Smooth muscle cell (in vitro differentiated cells): ENCODE results near the gene IL10. TPM values are rescaled to one million over a fixed set of nuclear protein-coding genes. Genes with fewer than 3 reads are reported as not detected.

Experiments
- DNase-seq: peaks from one replicate; lab custom pipeline; 2025; ENCODE audit not compliant: unreplicated experiment; lab: John Stamatoyannopoulos, UW
- H2AFZ ChIP-seq: fragments of 200-600 bp; sonication (generic); 2 replicates; pipeline ENCODE4 v1.6.0; 2016; ENCODE audit warnings: antibody characterized with exemption, low read depth, mild to moderate bottlenecking
- H3F3A ChIP-seq: fragments of 200-600 bp; sonication (generic); 2 replicates; pipeline ENCODE4 v1.6.0; 2017; ENCODE audit warnings: antibody characterized with exemption, low read depth
- H3K27ac ChIP-seq: fragments of 200-600 bp; sonication (generic); 2 replicates; pipeline ENCODE4 v1.5.1; 2016; ENCODE audit warnings: low read depth, mild to moderate bottlenecking
- H3K27me3 ChIP-seq: fragments of 200-600 bp; sonication (generic); 2 replicates; pipeline ENCODE4 v1.6.1; 2016; ENCODE audit warnings: low read depth, mild to moderate bottlenecking
- H3K36me3 ChIP-seq: fragments of 200-600 bp; sonication (generic); 2 replicates; pipeline ENCODE4 v1.5.1; 2016; ENCODE audit warnings: low read depth
- H3K4me1 ChIP-seq: fragments of 200-600 bp; sonication (generic); 2 replicates; pipeline ENCODE4 v1.5.1; 2016; ENCODE audit warnings: low read depth
- H3K4me2 ChIP-seq: fragments of 200-600 bp; sonication (generic); 2 replicates; pipeline ENCODE4 v1.6.0; 2016; ENCODE audit warnings: mild to moderate bottlenecking
- H3K4me3 ChIP-seq: fragments of 200-600 bp; sonication (generic); 2 replicates; pipeline ENCODE4 v1.5.1; 2016; ENCODE audit warnings: mild to moderate bottlenecking
- H3K79me2 ChIP-seq: fragments of 200-600 bp; sonication (generic); 2 replicates; pipeline ENCODE4 v1.6.0; 2016; ENCODE audit warnings: low read depth, mild to moderate bottlenecking
- H3K9ac ChIP-seq: fragments of 200-600 bp; sonication (generic); 2 replicates; pipeline ENCODE4 v1.6.0; 2016; ENCODE audit warnings: low read depth
- H3K9me3 ChIP-seq: fragments of 200-600 bp; sonication (generic); replicated peaks from 2 replicates; pipeline ENCODE4 v1.5.1; 2016; ENCODE audit warnings: low read depth
- H4K20me1 ChIP-seq: fragments of 200-600 bp; sonication (generic); 2 replicates; pipeline ENCODE4 v1.6.0; 2016; ENCODE audit warnings: low read depth
- WGBS: methylation state at CpG from one replicate; pipeline ENCODE4 v1.1.7; 2016; ENCODE audit warnings: low lambda C conversion rate; 5-methylcytosine and 5-hydroxymethylcytosine counted together
- polyA plus RNA-seq: library from polyadenylated mRNA; unstranded; fragments of >200 nt; fragmentation: Nextera tagmentation; extraction: Ambion mirVana; gene quantifications from 2 replicates; pipeline ENCODE4 v1.2.1, GENCODE V29; 2016
- total RNA-seq: library from RNA; depleted of rRNA; stranded (reverse); fragments of >200 nt; gene quantifications from 2 replicates; pipeline ENCODE4 v1.2.3, GENCODE V29; 2014
- TF ChIP-seq, protein P1 (sequence below): fragments of 200-600 bp; sonication (generic); IDR thresholded peaks from 2 replicates; pipeline ENCODE4 v1.5.1; 2017; ENCODE audit warnings: borderline replicate concordance, mild to moderate bottlenecking, antibody characterized with exemption; ENCODE audit not compliant: insufficient read depth, poor library complexity, severe bottlenecking

Gene IL10
- total and polyA plus RNA-seq, 2 experiments from 2014 or later, result 1.2 to 2.2 TPM

DNA sequence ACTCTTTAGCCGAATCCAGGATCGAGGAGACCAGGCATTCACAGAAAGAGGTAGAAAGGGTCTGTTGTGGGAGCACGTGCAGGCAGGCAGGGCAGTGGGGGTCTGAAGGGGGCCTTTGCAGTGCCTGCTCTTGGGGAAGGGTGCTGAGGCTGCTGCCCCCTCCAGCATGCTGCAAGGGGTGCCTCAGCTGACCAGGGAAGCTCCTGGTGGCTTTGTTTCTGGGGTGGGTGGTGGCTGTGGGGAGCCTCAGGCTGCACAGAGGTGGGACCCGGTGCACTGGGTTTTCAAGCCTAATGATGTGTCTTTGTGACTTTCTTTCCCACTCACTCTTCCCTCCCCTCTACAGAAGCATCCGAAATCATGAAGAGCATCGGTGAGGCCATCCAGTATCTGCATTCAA is 43.2 kb downstream of the IL10 start:
- H3K27me3 ChIP-seq, result no peaks in the 10 kb centered on the region
- H3K4me2 ChIP-seq, result no peak overlapping the region
- 96% methylated on average over 6 of the region's 6 CpGs for WGBS
- H3K9me3 ChIP-seq, result no peaks in the 10 kb centered on the region
- peaks cover 100% of the 10 kb centered on the region for H4K20me1 ChIP-seq
- H3K36me3 ChIP-seq, result no peaks in the 10 kb centered on the region
- H3K9ac ChIP-seq, result no peak overlapping the region
- peaks cover 51% of the 10 kb centered on the region for H3K79me2 ChIP-seq
- no peak overlapping the region for H2AFZ ChIP-seq
- H3K4me3 ChIP-seq, result no peak overlapping the region
- TF ChIP-seq, protein P1, sequence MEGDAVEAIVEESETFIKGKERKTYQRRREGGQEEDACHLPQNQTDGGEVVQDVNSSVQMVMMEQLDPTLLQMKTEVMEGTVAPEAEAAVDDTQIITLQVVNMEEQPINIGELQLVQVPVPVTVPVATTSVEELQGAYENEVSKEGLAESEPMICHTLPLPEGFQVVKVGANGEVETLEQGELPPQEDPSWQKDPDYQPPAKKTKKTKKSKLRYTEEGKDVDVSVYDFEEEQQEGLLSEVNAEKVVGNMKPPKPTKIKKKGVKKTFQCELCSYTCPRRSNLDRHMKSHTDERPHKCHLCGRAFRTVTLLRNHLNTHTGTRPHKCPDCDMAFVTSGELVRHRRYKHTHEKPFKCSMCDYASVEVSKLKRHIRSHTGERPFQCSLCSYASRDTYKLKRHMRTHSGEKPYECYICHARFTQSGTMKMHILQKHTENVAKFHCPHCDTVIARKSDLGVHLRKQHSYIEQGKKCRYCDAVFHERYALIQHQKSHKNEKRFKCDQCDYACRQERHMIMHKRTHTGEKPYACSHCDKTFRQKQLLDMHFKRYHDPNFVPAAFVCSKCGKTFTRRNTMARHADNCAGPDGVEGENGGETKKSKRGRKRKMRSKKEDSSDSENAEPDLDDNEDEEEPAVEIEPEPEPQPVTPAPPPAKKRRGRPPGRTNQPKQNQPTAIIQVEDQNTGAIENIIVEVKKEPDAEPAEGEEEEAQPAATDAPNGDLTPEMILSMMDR, result no peak
- peaks cover 2% of the 10 kb centered on the region for H3F3A ChIP-seq
- DNase-seq, result no peak
- H3K27ac ChIP-seq, result no peak overlapping the region
- H3K4me1 ChIP-seq, result peaks cover 5% of the 10 kb centered on the region

DNA sequence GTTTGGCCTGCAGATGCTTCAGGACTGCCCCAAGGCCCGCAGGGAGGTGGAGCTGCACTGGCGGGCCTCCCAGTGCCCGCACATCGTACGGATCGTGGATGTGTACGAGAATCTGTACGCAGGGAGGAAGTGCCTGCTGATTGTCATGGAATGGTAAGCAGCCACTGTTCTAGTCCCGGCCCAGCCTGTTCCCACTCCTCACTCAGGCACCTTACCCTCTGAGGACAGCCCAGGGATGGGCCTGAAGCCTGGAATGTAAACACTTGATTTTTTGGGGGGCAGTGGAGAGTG is 43.7 kb downstream of the IL10 start:
- H4K20me1 ChIP-seq, result peaks cover 100% of the 10 kb centered on the region
- no peak overlapping the region for H3K27ac ChIP-seq
- H2AFZ ChIP-seq, result no peak overlapping the region
- 90% methylated on average over 9 of the region's 9 CpGs for WGBS
- no peak overlapping the region for H3K4me2 ChIP-seq
- no peaks in the 10 kb centered on the region for H3K9me3 ChIP-seq
- no peaks in the 10 kb centered on the region for H3F3A ChIP-seq
- peaks cover 55% of the 10 kb centered on the region for H3K79me2 ChIP-seq
- H3K27me3 ChIP-seq, result no peaks in the 10 kb centered on the region
- H3K9ac ChIP-seq, result no peak overlapping the region
- H3K36me3 ChIP-seq, result no peaks in the 10 kb centered on the region
- peaks cover 9% of the 10 kb centered on the region for H3K4me1 ChIP-seq
- no peak for DNase-seq
- TF ChIP-seq, protein P1, result no peak
- no peak overlapping the region for H3K4me3 ChIP-seq

DNA sequence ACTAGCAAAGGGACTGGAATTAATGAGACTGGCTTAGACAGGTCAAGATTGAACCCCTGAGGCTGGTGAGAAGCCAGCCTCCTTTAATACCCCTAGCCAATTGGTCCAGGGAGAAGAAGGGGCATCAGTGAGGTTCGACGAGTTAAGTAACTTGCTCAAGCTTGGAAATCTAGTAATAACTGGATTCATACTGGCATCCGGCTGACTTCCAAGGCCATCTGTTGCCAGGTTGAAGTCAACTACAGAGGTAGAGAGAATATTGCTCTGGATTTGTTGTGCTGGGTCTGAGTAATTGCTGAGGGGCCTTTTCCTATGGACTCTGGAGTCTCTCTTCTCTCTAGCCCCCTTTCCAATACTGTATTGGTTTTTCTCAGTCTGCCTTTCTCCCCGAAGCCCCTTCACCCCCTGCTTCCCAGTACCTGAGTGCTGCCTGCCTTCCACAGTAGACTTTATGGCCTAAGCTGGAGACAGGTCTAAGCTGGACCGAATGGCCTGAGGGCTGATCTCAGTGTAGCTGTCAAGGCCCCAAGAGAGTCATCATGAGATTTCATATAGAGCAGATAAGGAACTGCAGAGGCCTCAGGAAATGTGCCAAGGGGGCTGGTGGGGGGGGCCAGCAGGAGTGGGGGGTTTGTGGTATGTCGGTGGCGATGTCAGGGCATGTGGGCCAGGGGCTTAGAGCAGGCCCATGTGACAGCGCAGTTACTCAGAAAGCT is 44.2 kb downstream of the IL10 start:
- H2AFZ ChIP-seq, result no peak overlapping the region
- H3K4me1 ChIP-seq, result peaks cover 11% of the 10 kb centered on the region
- no peak overlapping the region for H3K4me2 ChIP-seq
- H3K27ac ChIP-seq, result no peak overlapping the region
- no peaks in the 10 kb centered on the region for H3K9me3 ChIP-seq
- TF ChIP-seq, protein P1, result no peak
- H3K4me3 ChIP-seq, result no peak overlapping the region
- no peaks in the 10 kb centered on the region for H3K36me3 ChIP-seq
- no peaks in the 10 kb centered on the region for H3F3A ChIP-seq
- no peak overlapping the region for H3K9ac ChIP-seq
- DNase-seq, result no peak
- peaks cover 60% of the 10 kb centered on the region for H3K79me2 ChIP-seq
- H3K27me3 ChIP-seq, result no peaks in the 10 kb centered on the region
- peaks cover 100% of the 10 kb centered on the region for H4K20me1 ChIP-seq
- WGBS, result 77% methylated on average over 8 of the region's 8 CpGs

DNA sequence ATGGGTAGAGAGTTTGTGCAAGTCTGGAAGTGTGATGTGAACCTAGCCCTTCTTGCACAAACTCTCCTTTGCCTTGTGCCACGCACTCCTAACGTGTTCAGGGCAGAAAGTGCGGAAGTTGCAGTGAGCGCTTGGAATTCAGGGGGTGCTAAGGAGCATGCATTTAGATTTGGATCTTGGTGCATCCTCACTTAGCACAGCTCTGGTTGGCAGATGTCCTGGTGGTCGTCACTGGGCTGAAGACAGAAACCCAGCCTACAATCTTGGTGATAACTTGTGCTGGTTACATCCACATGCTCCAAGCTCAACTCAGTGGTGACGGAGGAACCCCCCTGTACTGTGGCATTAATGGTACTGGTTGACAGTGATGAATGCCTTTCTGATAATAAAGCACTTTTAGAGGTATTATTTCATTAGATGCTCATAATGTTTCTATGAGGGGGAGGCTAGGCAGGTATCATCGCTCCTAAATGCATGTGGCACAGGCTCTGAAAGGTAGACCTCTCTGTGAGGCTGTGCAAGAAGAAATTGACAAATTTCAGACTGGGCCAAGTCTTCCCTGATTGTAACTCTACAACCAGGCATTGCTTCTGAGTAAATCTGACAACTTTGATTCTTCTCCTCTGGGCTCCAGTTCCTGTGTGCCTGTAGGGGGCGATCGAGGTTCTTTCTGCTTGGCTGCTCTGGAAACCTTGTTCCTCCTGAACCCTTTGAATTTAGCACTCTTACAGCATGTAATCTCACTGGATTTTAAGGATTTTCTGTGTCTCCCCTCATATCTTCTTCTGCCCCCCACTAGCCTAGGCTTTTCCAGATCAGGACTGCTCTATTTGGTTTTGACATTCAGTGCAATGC is 47.0 kb downstream of the IL10 start:
- H3K9me3 ChIP-seq, result no peaks in the 10 kb centered on the region
- peaks cover 87% of the 10 kb centered on the region for H3K79me2 ChIP-seq
- no peak overlapping the region for H3K4me2 ChIP-seq
- H3K9ac ChIP-seq, result no peak overlapping the region
- no peak overlapping the region for H3K4me3 ChIP-seq
- H3K36me3 ChIP-seq, result no peaks in the 10 kb centered on the region
- H2AFZ ChIP-seq, result no peak overlapping the region
- H3K4me1 ChIP-seq, result peaks cover 11% of the 10 kb centered on the region
- H3K27ac ChIP-seq, result no peak overlapping the region
- peaks cover 100% of the 10 kb centered on the region for H4K20me1 ChIP-seq
- WGBS, result 72% methylated on average over 9 of the region's 9 CpGs
- DNase-seq, result no peak
- TF ChIP-seq, protein P1, result peak; percentile 61
- no peaks in the 10 kb centered on the region for H3K27me3 ChIP-seq
- H3F3A ChIP-seq, result no peaks in the 10 kb centered on the region
